Astrocyte (in vitro differentiated cells and primary cell): ENCODE measurements around the gene TJP1.

Experiments used
- EZH2 ChIP-seq: IDR thresholded peaks from 2 replicates; pipeline ENCODE4 v1.6.1; 2012; ENCODE audit warnings: mild to moderate bottlenecking, low read length, inconsistent platforms; ENCODE audit not compliant: insufficient read depth
- TF ChIP-seq, protein P1 (sequence below): IDR thresholded peaks from 2 replicates; pipeline ENCODE4 v1.5.1; 2011; ENCODE audit warnings: low read depth, mild to moderate bottlenecking, inconsistent platforms, low read length, moderate library complexity; ENCODE audit not compliant: insufficient read depth

DNA sequence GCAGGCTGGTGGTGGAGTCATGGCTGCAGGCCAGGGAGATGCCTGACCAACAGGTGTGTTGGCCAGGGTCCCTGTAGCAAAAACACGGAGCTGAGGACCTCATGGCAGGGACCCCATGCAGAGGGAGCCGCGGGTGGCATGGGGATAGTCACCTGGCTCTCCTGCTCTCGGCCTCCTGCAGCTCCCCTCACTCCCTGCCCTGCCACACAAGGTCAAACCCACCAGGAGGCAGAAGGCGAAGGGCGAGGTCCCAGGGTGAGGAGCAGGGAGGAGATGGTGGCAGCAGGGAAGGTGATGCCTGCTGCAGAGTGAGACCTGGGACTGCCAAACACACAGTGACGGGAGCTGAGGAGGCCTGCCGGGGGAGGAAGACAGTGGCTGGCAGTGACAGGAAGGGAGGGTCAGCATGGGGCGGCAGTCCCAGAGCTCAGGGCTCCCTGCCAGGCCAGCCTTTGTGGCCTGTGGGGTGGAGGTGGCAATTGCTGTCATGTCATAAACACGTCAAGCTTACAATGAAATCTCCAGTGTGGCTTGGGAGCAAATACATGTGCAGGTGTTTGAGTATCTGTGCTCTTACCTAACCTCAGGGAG, 144.3 kb downstream of the TJP1 start:
- TF ChIP-seq, protein P1, sequence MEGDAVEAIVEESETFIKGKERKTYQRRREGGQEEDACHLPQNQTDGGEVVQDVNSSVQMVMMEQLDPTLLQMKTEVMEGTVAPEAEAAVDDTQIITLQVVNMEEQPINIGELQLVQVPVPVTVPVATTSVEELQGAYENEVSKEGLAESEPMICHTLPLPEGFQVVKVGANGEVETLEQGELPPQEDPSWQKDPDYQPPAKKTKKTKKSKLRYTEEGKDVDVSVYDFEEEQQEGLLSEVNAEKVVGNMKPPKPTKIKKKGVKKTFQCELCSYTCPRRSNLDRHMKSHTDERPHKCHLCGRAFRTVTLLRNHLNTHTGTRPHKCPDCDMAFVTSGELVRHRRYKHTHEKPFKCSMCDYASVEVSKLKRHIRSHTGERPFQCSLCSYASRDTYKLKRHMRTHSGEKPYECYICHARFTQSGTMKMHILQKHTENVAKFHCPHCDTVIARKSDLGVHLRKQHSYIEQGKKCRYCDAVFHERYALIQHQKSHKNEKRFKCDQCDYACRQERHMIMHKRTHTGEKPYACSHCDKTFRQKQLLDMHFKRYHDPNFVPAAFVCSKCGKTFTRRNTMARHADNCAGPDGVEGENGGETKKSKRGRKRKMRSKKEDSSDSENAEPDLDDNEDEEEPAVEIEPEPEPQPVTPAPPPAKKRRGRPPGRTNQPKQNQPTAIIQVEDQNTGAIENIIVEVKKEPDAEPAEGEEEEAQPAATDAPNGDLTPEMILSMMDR, result no peak
- TF ChIP-seq EZH2, result no peak
